Measurements from ENCODE around the gene AP1S1.
A peak's percentile ranks its signal among the peaks of the same experiment; 100 is the strongest.

Gene AP1S1

GRCh38 chr7:101170617-101171441, 16.6 kb downstream of the AP1S1 start:
- H3K9ac ChIP-seq (ENCODE audit: low read depth in 1 of 2, low read length in 2 of 2) = no peak overlapping the region
- no peak overlapping the region for H3K4me3 ChIP-seq (ENCODE audit: low read depth in 1 of 2, low read length in 2 of 2)
- H3K36me3 ChIP-seq (ENCODE audit: control insufficient read depth in 1 of 2, insufficient read depth in 2 of 2, low read length in 2 of 2) = no peaks in the 10 kb centered on the region
- H3K9me3 ChIP-seq (ENCODE audit: control insufficient read depth in 1 of 2, low read length in 2 of 2) = no peaks in the 10 kb centered on the region
- peaks cover 76 to 82% of the 10 kb centered on the region in 2 donors for H3K27me3 ChIP-seq (ENCODE audit: control insufficient read depth in 1 of 2, insufficient read depth in 2 of 2, low read length in 2 of 2)
- no peak overlapping the region for H3K27ac ChIP-seq (ENCODE audit: low read depth, low read length)
- H3K4me1 ChIP-seq (ENCODE audit: control insufficient read depth in 1 of 2, insufficient read depth in 2 of 2, low read length in 2 of 2) = peaks cover 27 to 46% of the 10 kb centered on the region in 2 donors

DNA sequence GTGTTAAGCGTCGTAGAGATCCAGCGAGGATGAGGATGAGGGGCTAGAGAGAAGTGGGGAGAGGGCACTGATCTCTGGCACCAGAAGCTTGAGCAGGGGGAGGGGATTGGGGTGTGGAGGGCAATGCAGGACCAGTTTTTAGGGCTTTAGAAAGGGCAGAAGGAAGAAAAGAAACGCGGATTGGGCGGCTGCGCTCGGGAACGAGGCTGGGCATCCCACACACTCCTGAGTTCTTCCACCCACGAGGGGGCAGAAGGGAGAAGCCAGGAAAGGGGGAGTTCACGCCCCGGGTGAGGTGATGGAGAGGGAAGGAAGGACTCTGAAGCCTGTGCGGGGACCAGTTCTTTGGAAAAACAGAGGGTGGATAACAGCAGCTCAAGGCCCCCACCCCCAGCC, 17.2 kb downstream of the AP1S1 start:
- Histone ChIP-seq H3K4me1 (ENCODE audit: control insufficient read depth in 1 of 2, insufficient read depth in 2 of 2, low read length in 2 of 2) (peaks cover 22 to 42% of the 10 kb centered on the region in 2 donors), H3K27me3 (ENCODE audit: control insufficient read depth in 1 of 2, insufficient read depth in 2 of 2, low read length in 2 of 2) (peaks cover 72 to 79% of the 10 kb centered on the region in 2 donors), H3K4me3 (ENCODE audit: low read depth in 1 of 2, low read length in 2 of 2) (no peak overlapping the region), H3K9me3 (ENCODE audit: control insufficient read depth in 1 of 2, low read length in 2 of 2) (no peaks in the 10 kb centered on the region), H3K27ac (ENCODE audit: low read depth, low read length) (no peak overlapping the region), H3K9ac (ENCODE audit: low read depth in 1 of 2, low read length in 2 of 2) (no peak overlapping the region), H3K36me3 (ENCODE audit: control insufficient read depth in 1 of 2, insufficient read depth in 2 of 2, low read length in 2 of 2) (no peaks in the 10 kb centered on the region)

DNA sequence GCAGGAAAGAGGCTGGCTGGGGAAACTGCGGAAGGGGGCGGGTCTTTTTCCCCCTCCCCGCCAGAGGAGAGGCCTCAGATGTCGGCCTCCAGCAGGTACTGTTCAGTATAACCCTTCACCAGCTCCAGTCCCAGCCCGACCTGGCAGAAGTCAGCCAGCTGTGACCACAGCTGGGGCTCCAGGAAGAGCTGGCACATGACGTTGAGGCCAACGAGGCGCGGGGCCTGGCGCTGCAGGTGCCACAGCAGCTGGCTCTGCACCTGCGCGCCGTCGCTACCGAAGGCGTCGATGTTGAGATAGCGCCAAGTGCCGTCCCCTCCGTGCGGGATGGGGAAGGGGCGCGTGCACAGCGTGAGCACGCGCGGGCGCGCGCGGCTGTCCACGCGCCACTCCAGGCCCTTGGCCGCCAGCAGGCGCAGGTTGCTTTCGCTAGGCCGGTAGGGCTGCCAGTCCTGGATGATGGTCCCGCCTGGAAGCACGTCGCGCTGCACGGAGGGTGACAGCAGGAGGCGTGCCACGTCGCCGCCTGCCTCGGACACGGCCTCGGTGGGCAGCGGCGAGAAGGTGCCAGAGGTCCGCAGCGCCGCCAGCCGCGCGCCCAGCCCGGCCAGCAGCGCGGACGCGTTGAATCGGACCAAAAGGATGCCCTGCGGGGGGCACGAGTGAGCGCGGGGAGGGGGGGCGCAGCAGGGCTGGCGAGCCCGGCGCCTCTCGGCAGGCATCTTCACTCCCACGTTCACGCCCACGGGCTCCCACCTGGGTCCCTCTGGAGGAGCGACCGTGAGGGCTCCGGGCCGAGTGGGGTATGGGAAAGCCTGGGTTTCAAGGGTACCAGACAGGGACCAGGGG, 18.0 kb downstream of the AP1S1 start:
- H3K9me3 ChIP-seq (ENCODE audit: control insufficient read depth in 1 of 2, low read length in 2 of 2) = no peaks in the 10 kb centered on the region
- no peaks in the 10 kb centered on the region for H3K36me3 ChIP-seq (ENCODE audit: control insufficient read depth in 1 of 2, insufficient read depth in 2 of 2, low read length in 2 of 2)
- H3K9ac ChIP-seq (ENCODE audit: low read depth in 1 of 2, low read length in 2 of 2) = no peak overlapping the region
- H3K27me3 ChIP-seq (ENCODE audit: control insufficient read depth in 1 of 2, insufficient read depth in 2 of 2, low read length in 2 of 2) = peaks cover 69 to 77% of the 10 kb centered on the region in 2 donors
- H3K4me3 ChIP-seq (ENCODE audit: low read depth in 1 of 2, low read length in 2 of 2) = peak overlapping the region; percentile 15 to 32
- peaks cover 22 to 42% of the 10 kb centered on the region in 2 donors for H3K4me1 ChIP-seq (ENCODE audit: control insufficient read depth in 1 of 2, insufficient read depth in 2 of 2, low read length in 2 of 2)
- no peak overlapping the region for H3K27ac ChIP-seq (ENCODE audit: low read depth, low read length)

GRCh38 chr7:101172854-101173751, 18.8 kb downstream of the AP1S1 start:
- Histone ChIP-seq H3K9ac (ENCODE audit: low read depth in 1 of 2, low read length in 2 of 2) (no peak overlapping the region), H3K36me3 (ENCODE audit: control insufficient read depth in 1 of 2, insufficient read depth in 2 of 2, low read length in 2 of 2) (no peaks in the 10 kb centered on the region), H3K27ac (ENCODE audit: low read depth, low read length) (no peak overlapping the region), H3K4me1 (ENCODE audit: control insufficient read depth in 1 of 2, insufficient read depth in 2 of 2, low read length in 2 of 2) (peaks cover 22 to 42% of the 10 kb centered on the region in 2 donors), H3K27me3 (ENCODE audit: control insufficient read depth in 1 of 2, insufficient read depth in 2 of 2, low read length in 2 of 2) (peaks cover 66 to 76% of the 10 kb centered on the region in 2 donors), H3K9me3 (ENCODE audit: control insufficient read depth in 1 of 2, low read length in 2 of 2) (no peaks in the 10 kb centered on the region), H3K4me3 (ENCODE audit: low read depth in 1 of 2, low read length in 2 of 2) (peak overlapping the region in 1 of 2 donors; percentile 43)

- Histone ChIP-seq H3K4me1 (ENCODE audit: control insufficient read depth in 1 of 2, insufficient read depth in 2 of 2, low read length in 2 of 2) (peaks cover 22 to 42% of the 10 kb centered on the region in 2 donors), H3K9ac (ENCODE audit: low read depth in 1 of 2, low read length in 2 of 2) (no peak overlapping the region), H3K27ac (ENCODE audit: low read depth, low read length) (no peak overlapping the region), H3K36me3 (ENCODE audit: control insufficient read depth in 1 of 2, insufficient read depth in 2 of 2, low read length in 2 of 2) (no peaks in the 10 kb centered on the region), H3K9me3 (ENCODE audit: control insufficient read depth in 1 of 2, low read length in 2 of 2) (no peaks in the 10 kb centered on the region), H3K4me3 (ENCODE audit: low read depth in 1 of 2, low read length in 2 of 2) (no peak overlapping the region), H3K27me3 (ENCODE audit: control insufficient read depth in 1 of 2, insufficient read depth in 2 of 2, low read length in 2 of 2) (peaks cover 65 to 72% of the 10 kb centered on the region in 2 donors)
Observed at GRCh38 chr7:101173752-101174244, 19.5 kb downstream of the AP1S1 start.

DNA sequence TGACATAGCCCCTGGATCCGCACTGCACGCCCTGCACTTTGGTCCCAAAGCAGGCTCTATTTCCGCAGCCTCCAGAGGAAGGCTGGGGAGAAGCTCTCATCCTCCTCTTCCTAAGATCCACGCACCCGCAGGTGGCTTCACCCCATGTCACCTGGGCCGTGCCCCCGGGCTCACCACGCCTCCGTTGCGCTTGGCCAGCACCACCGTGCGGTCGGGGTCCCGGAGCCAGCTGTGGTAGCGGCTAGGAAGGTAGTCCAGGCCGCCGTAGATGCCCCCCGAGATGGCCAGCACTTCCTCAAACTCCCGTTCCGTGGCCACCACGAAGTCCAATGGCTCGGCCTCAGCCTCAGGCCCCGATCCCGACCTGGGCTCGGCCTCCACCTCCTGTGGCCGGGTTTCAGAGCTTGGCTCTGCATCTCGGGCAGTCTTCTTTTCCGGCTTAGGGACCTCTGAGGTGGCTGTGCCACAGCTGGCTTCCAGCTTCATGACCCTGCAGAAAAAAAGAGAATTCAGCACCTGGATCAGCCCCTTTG, 20.1 kb downstream of the AP1S1 start:
- no peak overlapping the region for H3K4me3 ChIP-seq (ENCODE audit: low read depth in 1 of 2, low read length in 2 of 2)
- H3K27me3 ChIP-seq (ENCODE audit: control insufficient read depth in 1 of 2, insufficient read depth in 2 of 2, low read length in 2 of 2) = peaks cover 64 to 71% of the 10 kb centered on the region in 2 donors
- H3K27ac ChIP-seq (ENCODE audit: low read depth, low read length) = no peak overlapping the region
- H3K9ac ChIP-seq (ENCODE audit: low read depth in 1 of 2, low read length in 2 of 2) = no peak overlapping the region
- H3K9me3 ChIP-seq (ENCODE audit: control insufficient read depth in 1 of 2, low read length in 2 of 2) = no peaks in the 10 kb centered on the region
- H3K4me1 ChIP-seq (ENCODE audit: control insufficient read depth in 1 of 2, insufficient read depth in 2 of 2, low read length in 2 of 2) = peaks cover 21 to 40% of the 10 kb centered on the region in 2 donors
- H3K36me3 ChIP-seq (ENCODE audit: control insufficient read depth in 1 of 2, insufficient read depth in 2 of 2, low read length in 2 of 2) = no peaks in the 10 kb centered on the region

DNA sequence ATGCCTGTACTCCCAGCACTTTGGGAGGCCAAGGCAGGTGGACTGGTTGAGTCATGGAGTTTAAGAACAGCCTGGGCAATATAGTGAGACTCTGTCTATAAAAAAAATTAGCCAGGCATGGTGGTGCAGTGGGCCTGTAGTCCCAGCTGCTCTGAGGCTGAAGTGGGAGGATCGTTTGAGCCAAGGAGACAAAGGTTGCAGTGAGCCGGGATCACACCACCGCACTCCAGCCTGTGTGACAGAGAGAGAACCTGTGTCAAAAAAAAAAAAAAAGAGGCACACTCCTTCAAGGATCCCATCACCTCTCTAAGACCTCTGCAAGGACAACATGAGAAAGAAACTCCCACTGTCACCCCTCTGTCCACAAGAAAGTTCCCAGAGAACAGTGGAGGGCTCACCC, 21.4 kb downstream of the AP1S1 start:
- Histone ChIP-seq H3K4me3 (ENCODE audit: low read depth in 1 of 2, low read length in 2 of 2) (no peak overlapping the region), H3K9me3 (ENCODE audit: control insufficient read depth in 1 of 2, low read length in 2 of 2) (no peaks in the 10 kb centered on the region), H3K4me1 (ENCODE audit: control insufficient read depth in 1 of 2, insufficient read depth in 2 of 2, low read length in 2 of 2) (peaks cover 10 to 33% of the 10 kb centered on the region in 2 donors), H3K27ac (ENCODE audit: low read depth, low read length) (no peak overlapping the region), H3K27me3 (ENCODE audit: control insufficient read depth in 1 of 2, insufficient read depth in 2 of 2, low read length in 2 of 2) (peaks cover 64 to 66% of the 10 kb centered on the region in 2 donors), H3K9ac (ENCODE audit: low read depth in 1 of 2, low read length in 2 of 2) (no peak overlapping the region), H3K36me3 (ENCODE audit: control insufficient read depth in 1 of 2, insufficient read depth in 2 of 2, low read length in 2 of 2) (no peaks in the 10 kb centered on the region)

GRCh38 chr7:101177644-101178043, 23.4 kb downstream of the AP1S1 start:
- no peak overlapping the region for H3K27ac ChIP-seq (ENCODE audit: low read depth, low read length)
- peaks cover 8 to 22% of the 10 kb centered on the region in 2 donors for H3K4me1 ChIP-seq (ENCODE audit: control insufficient read depth in 1 of 2, insufficient read depth in 2 of 2, low read length in 2 of 2)
- no peak overlapping the region for H3K9ac ChIP-seq (ENCODE audit: low read depth in 1 of 2, low read length in 2 of 2)
- peaks cover 47 to 48% of the 10 kb centered on the region in 2 donors for H3K27me3 ChIP-seq (ENCODE audit: control insufficient read depth in 1 of 2, insufficient read depth in 2 of 2, low read length in 2 of 2)
- no peaks in the 10 kb centered on the region for H3K36me3 ChIP-seq (ENCODE audit: control insufficient read depth in 1 of 2, insufficient read depth in 2 of 2, low read length in 2 of 2)
- H3K9me3 ChIP-seq (ENCODE audit: control insufficient read depth in 1 of 2, low read length in 2 of 2) = no peaks in the 10 kb centered on the region
- no peak overlapping the region for H3K4me3 ChIP-seq (ENCODE audit: low read depth in 1 of 2, low read length in 2 of 2)

- H3K9ac ChIP-seq (ENCODE audit: low read depth in 1 of 2, low read length in 2 of 2) = no peak overlapping the region
- H3K36me3 ChIP-seq (ENCODE audit: control insufficient read depth in 1 of 2, insufficient read depth in 2 of 2, low read length in 2 of 2) = no peaks in the 10 kb centered on the region
- H3K27me3 ChIP-seq (ENCODE audit: control insufficient read depth in 1 of 2, insufficient read depth in 2 of 2, low read length in 2 of 2) = peaks cover 34 to 39% of the 10 kb centered on the region in 2 donors
- H3K27ac ChIP-seq (ENCODE audit: low read depth, low read length) = no peak overlapping the region
- H3K4me1 ChIP-seq (ENCODE audit: control insufficient read depth in 1 of 2, insufficient read depth in 2 of 2, low read length in 2 of 2) = peaks cover 3 to 7% of the 10 kb centered on the region in 2 donors
- H3K4me3 ChIP-seq (ENCODE audit: low read depth in 1 of 2, low read length in 2 of 2) = no peak overlapping the region
- no peaks in the 10 kb centered on the region for H3K9me3 ChIP-seq (ENCODE audit: control insufficient read depth in 1 of 2, low read length in 2 of 2)
Observed at GRCh38 chr7:101179117-101179516, 24.8 kb downstream of the AP1S1 start.

Measured in duodenal mucosa (tissue), 2 donors.